ENCODE results near the gene FKBP8.
"Not testable (repeated sequence)": the region's sequence is repeated elsewhere in the genome, so short reads cannot be mapped to it uniquely, and the experiment has no call there.

Gene FKBP8

DNA sequence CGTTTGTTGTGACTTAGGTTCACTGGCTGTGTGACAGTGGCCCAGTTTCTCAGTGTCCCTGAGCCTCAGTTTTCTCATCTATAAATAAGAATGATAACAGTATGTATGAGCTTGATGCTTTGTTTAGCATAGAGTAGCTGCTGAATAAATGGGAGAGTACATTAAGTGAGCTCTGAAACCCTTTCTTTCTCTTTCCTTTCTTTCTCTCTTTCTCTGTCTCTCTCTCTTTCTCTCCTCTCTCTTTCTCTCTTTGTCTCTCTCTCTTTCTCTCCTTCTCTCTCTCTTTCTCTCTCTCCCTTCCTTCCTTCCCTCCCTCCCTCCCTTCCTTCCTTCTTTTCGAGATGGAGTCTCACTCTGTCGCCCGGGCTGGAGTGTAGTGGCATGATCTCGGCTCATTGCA, 16.3 kb upstream of the FKBP8 start:
- no peak for DNase-seq (ENCODE audit: low read depth in 1 of 2, low spot score in 1 of 2)

DNA sequence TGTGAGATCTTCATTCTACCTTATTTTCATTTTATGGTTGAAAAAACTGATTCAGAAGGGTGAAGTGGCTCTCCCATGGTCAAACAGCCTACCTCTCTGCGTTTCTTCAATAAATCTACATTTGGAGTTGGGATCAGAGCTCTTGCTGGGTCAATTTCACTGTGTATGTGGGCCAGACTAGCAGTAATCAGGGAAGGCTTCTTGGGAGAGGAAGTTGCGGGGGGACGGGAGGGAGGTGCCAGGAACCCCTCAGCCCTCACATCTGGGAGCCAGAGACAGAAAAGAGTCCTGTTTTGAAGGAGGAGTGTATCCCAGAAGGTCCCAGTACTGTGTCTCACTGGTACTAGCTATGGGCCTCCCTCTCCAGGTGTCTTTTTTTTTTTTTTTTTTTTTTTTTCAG, 15.2 kb upstream of the FKBP8 start:
- DNase-seq (ENCODE audit: low read depth in 1 of 2, low spot score in 1 of 2): no peak

DNA sequence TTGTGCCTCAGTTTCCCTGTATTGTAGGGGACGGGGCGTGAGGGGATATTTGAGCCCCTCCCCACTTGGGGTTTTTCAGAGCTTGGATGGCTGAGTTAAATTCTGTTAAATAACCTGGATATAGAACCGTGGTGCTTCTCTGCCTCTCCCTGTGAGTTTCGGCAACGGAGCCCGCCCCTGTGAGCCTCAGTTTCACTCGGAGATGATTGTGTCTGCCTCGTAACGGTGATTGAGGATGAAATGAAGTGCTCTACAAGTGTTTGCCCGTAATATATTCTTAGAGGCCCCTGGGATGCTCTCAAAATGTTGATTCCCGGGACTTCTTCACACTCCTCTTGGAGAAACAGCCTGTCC, 14.8 kb upstream of the FKBP8 start:
- no peak for DNase-seq (ENCODE audit: low read depth in 1 of 2, low spot score in 1 of 2)

DNA sequence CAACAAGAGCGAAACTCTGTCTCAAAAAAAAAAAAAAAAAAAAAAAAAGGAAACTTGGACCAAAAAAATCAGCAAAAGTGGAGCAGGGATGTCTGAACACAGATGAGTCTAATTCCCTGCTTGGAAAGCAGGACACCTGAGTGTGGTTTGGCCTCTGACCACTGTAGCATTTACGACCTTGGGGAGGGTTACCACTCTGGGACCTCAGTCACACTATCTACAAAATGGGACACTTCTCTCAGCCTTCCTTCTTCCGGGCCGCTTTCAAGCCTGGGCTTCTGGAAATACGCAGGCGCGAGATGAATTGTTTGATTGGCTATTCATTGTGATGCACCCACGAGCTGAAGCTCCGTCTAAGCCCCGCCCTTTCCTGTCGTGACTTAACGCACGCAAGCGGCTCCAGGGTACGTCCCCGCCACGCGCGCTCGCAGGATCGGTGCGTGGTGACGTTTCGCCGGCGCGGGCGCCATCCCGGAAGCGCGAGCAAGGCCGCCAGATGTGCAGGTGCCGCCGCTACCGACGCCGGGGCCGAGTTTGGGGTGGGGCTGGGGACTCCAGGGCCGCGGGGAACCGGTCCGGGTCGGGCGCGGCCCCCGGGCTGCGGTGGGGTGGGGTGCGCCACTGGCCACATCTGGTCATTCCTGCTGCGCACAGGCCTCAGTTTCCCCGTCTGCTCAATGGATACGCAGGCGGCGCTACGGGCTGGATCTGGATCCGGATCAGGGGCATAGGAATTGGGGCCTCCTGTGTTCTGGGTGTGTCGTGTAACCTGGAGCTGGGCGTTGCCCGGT, 14.2 kb upstream of the FKBP8 start, which contains the start of gene KXD1:
KXD1 (plus strand) TSS at position 460 of the 791 bp plus-strand sequence. CDS start 4,187 bp downstream, outside the sequence.
- DNase-seq (ENCODE audit: low read depth in 1 of 2, low spot score in 1 of 2): peak; percentile 91 to 99

DNA sequence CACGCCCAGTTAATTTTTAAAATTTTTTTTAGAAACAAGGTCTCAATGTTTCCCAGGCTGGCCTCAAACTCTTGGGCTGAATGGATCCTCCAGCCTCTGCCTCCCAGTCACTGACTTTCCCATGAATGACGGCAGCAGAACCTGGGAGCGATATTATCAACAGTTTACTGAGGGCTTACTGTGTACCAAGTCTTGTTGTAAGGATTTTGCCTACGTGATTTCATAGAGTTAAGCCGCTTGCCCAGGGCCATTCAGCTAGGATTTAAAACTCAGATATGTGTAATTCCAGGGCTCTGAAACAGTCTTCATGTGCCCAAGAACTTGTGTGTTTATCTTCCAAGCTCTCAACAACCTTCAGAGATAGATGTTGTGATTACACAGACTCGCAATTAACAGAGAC, 8.3 kb upstream of the FKBP8 start:
- no peak for DNase-seq (ENCODE audit: low read depth in 1 of 2, low spot score in 1 of 2)

DNA sequence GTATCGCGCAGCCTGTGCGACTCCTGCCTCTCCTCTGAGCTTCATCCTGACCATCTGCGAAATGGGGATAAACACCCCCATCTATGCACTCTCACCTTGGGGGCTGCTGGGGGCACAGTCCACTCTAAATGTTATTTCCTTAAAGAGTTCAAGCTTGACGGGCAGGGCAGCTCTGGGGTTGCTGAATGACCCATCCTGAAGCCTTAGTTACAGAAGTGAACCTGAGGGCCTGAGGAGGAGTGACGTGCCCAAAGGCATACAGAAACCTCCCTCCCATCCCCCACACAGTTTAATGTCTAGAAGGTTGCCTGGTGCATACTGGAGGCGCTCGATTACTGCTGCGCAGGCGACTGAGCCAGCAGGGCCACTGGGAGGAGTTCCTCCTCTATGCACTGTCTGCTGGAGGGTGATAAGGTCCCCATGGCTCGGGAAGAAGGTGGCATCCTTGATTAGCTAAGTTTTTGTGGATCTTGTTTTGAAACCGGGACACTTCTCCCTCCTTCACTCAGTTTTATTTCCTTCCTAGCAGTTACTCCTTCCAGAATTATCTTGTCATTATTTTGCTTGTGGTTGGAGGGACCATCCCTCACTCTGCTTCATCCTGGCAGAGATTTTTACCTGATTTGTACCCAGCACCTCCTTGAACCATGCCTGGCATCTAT, 572 bp upstream of the FKBP8 start:
- DNase-seq (ENCODE audit: low read depth in 1 of 2, low spot score in 1 of 2): peak; percentile 40 to 79

DNA sequence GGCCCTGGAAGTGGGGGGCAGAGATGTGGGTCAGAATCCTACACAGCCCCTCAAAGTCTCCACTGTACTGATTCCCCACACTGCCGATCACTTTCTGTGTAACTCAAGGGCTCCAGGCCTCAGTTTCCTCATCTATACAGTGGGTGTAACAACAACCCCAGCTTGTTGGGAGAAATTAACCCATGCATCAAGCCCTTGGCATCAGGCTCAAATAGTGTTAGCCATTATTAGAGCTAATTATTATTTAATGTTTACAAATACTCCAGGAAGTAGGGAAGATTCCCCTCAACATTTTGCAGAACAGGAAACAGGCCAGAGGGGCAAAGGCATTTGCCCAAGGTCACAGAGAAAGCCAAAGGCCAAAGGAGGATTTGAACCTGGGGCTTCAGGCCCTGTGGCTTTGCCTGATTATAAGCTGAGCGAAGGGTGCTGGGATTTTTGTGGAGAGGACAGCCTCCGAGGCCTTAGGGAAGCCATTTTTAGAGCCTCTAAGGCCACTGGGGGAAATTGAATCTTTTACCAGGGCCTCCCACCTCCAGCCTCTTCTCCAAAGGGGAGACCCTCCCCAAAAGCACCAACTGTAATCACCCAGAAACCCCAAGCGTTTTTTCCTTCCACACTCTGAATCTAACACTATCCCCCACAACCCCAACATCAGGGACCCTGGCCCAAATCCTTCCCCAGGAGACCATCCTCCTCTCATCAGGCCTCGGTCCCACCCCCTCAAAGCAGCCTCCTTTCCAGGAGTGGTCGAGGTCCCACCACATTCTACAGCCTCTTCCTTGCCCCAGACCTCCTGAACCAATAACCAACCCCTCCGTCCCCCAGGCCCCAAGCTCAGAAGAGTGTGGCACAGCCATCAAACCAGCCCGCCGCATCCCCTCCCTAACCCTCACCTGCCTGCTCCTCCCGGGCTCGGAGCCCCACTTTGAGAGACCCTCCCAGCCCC, 1.1 kb downstream of the FKBP8 start:
- DNase-seq (ENCODE audit: low read depth in 1 of 2, low spot score in 1 of 2): no peak

DNA sequence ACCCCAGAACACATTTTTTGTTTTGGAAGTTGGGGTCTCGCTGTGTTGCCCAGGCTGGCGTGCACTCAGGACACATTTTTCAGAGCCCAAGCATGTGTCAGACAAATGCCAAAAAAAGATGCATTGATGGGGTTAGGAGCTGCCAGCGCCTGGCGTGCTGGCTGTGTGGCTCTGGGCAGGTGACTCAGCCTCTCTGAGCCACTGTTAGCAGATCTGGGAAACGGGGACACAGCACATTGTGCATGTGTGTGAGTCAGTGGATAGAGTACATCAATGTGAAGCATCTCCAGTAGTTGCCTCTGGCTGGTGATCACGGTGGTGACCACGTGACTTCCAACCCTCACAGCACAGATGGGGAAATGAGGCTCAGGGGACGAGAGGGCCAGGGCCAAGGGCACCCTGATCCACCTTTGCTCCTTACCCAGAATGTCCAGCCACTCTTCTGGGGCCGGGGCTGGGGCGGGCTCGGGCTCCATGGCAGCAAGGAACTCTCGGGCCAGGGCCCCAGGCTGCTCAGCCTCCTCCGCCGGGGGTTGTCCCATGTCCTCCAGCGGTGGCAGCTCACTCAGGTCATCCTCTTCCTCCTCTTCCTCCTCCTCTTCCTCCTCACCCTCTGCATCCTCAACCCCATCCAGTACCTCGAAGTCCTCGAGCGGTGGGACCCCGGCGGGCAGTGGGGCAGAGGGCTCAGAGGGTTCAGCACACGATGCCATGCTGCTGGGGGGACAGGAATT, 1.9 kb downstream of the FKBP8 start:
- DNase-seq (ENCODE audit: low read depth in 1 of 2, low spot score in 1 of 2): no peak

DNA sequence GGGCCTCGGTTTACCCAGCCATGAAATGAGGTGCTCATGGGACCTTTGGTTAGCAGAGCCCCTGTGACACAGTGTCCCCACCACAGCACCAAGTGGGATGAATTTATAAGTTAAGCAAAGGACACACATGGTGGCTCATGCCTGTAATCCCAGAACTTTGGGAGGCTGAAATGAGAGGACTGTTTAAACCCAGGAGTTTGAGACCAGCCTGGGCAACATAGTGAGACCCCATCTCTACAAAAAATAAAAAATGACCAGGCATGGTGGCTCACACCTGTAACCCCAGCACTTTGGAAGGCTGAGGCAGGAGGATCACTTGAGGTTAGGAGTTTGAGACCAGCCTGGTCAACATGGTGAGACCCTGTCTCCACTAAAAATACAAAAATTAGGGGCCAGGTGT, 3.2 kb downstream of the FKBP8 start:
- DNase-seq (ENCODE audit: low read depth in 1 of 2, low spot score in 1 of 2): not testable (repeated sequence)

DNA sequence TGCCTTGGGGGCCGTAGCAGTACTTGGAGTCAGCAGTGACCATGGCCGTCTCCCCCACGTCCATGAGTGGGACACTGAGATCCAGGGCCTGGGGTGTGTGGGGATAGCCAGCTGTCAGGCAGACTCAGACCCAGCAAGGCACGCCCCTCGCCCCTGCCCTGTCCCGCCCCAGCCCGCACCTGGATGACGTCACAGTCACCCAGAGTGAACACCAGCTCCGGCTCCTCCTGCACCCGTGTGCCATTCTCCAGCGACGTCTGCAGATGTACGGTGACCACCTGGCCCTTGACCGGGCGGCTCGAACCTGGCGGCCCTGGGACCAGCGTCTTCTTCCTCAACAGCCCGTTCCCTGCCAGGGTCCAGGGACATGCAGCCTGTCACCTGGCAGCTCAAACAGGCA, 4.0 kb downstream of the FKBP8 start:
- DNase-seq (ENCODE audit: low read depth in 1 of 2, low spot score in 1 of 2): no peak

DNA sequence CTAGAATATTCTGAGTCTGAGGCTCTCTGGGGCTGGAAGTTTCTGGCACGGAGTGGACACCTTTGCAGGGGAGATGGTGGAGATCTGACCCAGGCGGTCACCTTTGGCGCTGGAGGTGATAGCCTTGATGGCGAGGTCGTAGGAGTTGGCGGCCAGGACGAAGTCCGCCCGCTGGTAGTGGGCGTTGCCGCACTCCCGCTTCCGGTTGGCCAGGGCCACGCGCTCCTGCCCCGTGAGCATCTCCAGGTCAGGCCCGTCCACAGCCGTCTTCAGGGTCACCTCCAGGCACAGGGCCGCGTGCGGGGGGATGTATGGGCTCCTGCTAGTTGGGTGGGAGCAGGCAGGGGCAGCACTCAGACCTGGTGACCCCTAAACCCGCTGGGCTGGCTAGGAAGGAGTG, 5.3 kb downstream of the FKBP8 start:
- DNase-seq (ENCODE audit: low read depth in 1 of 2, low spot score in 1 of 2): no peak

DNA sequence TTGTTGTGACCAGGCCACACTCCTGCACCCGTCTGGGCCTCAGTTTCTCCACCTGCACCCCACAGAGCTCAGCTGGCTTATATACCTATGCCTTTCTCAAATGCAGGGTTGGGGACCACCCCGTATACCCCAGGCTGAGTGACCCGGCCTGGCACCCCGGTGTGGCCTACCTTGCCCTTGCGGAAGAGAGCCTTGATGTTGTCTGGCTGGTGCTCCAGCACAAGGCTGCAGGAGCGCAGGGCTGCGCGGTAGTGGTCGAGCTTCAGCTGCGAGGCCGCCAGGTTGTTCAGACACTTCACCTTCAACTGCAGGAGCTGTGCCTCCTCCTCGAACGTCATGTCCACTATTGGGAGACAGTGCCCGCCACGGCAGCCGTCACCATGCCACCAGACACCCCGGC, 5.9 kb downstream of the FKBP8 start:
- no peak for DNase-seq (ENCODE audit: low read depth in 1 of 2, low spot score in 1 of 2)

DNA sequence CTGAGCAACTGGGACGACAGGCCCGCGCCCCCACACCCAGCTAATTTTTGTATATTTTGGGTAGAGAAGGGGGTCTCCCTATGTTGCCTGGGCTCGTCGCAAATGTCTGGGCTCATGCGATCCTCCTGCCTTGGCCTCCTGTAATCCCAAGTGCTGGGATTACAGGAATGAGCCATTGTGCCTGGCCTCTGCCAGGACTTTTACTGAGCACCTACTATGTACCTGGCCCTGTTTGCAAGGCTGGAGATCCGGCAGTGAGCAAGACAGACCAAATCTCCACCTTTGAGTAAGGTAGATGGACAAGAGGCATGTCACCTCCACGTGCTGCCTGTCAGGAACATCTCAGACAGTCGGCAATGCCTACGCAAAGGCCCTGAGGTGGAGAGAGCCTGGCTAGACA, 6.9 kb downstream of the FKBP8 start:
- DNase-seq (ENCODE audit: low read depth in 1 of 2, low spot score in 1 of 2): no peak

DNA sequence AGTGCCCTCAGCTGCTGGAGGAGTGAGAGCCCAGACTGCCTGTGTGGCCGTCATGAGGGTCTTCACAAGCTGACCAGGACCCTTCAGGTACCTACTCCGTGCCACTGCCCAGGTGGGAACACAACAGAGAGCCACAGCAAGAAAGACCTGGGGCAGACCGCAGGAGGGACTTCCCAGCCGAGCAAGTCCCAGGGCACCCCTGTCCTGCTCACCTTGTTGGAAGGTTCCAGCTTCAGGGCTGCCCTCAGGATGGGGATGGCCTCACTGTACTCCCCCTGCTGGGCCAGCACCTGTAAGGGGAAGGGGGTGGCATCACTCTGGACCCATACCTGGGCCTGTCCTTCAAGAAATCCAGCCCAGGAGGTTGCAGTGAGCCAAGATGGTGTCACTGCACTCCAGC, 10.3 kb downstream of the FKBP8 start:
- no peak for DNase-seq (ENCODE audit: low read depth in 1 of 2, low spot score in 1 of 2)

DNA sequence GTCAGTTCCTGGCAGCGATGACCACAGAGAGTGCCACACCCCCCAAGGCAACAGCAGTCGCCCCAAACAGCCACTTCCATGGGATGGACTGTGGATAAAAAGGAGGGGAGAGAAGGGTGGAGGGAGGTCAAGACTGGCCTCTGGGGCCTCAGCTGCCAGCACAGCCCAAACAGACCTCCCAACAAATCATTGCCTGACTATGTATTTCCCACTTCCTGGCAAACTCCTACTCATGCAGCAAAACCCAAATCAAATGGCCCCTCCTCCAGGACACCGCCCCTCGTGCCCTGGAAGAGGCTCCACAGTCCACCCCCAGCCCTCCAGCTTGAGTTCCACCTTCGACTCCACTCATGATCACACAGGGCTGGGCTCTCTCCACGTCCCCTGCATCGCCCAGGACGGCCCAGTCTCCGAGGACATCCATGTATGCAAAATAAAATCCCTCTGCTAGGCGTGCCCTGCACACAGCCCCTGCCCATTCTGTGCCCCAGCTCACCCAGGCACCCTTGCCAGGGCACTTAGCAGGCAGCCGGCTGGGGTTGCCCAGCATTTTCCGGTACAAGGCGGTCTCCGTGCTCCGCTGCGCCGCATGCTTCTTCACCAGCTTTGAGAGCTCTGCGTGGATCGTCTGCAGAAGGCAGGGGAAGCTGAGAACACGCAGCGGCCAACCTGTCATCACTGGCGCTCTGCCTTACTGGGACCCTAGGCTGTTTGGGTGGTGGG, 11.0 kb downstream of the FKBP8 start:
- DNase-seq (ENCODE audit: low read depth in 1 of 2, low spot score in 1 of 2): no peak

DNA sequence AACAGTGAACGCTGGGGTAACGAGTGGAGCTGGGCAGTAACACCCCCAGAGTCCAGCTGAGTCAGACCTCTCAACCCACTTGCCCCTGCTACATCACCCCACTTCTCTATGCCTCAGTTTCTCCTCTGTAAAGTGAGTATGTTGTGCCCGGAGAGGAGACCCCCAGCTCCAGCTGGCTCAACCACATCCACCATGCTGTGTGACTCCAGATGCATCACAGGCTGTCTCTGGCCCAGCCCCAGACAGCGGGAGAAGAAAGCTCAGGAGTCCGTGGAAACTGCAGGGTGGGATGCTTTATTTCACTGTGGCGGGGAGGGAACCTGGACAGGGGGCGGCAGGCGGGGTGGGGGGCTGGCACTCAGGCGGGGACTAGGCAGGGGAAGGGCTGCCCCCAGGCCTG, 11.9 kb downstream of the FKBP8 start:
- no peak for DNase-seq (ENCODE audit: low read depth in 1 of 2, low spot score in 1 of 2)

DNA sequence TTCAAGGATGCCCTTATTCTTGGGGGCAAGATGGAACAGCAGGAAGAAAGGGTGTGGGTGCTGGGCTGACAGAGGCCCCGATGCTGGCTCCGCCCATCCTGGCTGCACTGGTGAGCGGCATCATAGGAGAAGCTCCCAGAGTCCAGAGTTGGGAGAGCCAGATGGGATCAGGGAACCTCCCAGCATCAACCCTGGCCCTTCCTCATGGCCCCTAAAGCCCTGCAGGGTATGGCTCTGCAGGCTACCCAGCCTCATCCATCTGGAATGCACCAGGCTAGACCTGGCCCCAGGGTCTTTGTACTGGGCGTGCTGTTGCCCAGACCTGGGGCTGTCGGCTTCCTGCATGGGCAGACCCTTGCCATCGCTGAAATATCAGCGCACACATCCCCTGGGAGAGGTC, 13.6 kb downstream of the FKBP8 start:
- no peak for DNase-seq (ENCODE audit: low read depth in 1 of 2, low spot score in 1 of 2)

DNA sequence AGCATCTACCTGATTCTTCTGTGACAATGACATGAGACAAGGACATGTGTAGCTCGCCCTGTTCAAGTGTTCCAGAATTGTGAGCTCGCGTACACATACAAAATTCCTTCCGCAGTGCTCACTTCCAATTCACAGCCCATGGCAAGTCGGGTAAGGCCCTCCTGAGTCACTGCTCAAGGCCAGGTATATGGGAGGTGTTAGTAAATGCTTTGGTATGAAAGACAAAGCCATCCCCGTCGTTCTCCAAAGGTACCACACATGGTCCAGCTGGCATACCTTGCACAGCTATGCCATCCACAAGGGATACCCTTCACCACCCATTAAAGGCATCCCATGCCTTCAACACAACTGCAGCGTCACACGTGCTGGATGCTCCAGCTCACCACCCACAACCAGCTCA, 17.1 kb downstream of the FKBP8 start:
- DNase-seq (ENCODE audit: low read depth in 1 of 2, low spot score in 1 of 2): no peak

DNA sequence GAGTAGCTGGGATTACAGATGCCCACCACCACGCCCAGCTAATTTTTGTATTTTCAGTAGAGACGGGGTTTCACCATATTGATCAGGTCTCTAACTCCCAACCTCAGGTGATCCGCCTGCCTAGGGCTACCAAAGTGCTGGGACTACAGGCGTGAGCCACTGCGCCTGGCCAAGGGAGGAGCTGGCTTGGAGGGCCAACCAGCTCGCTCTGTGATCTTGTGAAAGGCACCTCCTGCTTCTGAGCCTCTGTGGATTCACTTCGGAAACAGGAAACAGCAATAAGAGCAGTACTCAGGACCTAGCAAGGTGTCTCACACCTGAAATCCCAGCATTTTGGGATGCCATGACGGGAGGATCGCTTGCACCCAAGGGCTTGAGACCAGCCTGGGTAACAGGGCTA, 19.5 kb downstream of the FKBP8 start:
- no peak for DNase-seq (ENCODE audit: low read depth in 1 of 2, low spot score in 1 of 2)

DNA sequence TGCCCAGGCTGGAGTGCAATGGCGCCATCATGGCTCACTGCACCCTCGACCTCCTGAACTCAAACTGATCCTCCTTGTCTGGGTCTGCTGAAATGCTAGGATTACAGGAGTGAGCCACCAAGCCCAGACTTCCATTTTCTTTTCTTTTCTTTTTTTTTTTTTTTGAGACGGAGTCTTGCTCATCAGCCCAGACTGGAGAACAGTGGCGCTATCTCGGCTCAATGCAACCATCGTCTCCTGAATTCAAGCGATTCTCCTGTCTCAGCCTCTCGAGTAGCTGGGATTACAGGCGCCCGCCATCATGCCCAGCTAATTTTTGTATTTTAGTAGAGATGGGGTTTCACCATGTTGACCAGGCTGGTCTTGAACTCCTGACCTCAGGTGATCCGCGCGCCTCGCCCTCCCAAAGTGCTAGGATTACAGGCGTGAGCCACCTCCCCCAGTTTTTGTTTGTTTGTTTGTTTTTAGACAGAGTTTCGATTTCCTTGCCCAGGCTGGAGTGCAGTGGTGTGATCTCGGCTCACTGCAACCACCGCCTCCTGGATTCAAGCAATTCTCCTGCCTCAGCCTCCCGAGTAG, 20.4 kb downstream of the FKBP8 start:
- DNase-seq (ENCODE audit: low read depth in 1 of 2, low spot score in 1 of 2): not testable (repeated sequence)

Data from activated CD4-positive, alpha-beta T cell treated with anti-CD3 and anti-CD28 coated beads, Interleukin-2, amount 50 U/mL, for 24 hours (primary cell).